K562 (cell line): ENCODE data around the gene GRIK2.

Source experiments
- BRF1 ChIP-seq: IDR thresholded peaks from 3 replicates; pipeline ENCODE4 v1.6.1; 2011; ENCODE audit warnings: borderline replicate concordance, mild to moderate bottlenecking; ENCODE audit not compliant: insufficient read length; ENCODE audit errors: extremely low read depth
- TF ChIP-seq, protein P1 (sequence below): sonication (generic); formaldehyde crosslinking; IDR thresholded peaks from 2 replicates; pipeline ENCODE4 v1.8.1; 2023; ENCODE audit warnings: mild to moderate bottlenecking, missing genetic modification reagents

DNA sequence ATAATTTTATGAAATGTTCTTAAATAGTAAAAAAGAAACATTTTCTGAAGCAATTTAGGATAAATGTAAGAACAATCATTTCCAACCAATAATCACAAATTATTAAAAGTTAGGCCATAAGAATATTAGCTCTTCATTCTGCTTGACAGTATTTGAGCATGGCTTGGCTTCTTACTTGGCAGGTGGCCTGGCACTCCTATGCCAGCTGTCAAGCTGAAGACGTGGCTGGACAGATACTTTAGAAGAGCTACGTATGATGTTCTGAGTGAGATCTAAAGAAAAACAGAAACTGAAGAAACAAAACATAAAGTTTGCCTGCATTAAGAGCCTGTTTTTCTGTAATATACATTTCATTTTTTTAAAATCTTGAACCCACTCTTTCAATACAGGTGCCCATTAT, 438.9 kb downstream of the GRIK2 start:
- no peak for TF ChIP-seq BRF1
- TF ChIP-seq, protein P1, sequence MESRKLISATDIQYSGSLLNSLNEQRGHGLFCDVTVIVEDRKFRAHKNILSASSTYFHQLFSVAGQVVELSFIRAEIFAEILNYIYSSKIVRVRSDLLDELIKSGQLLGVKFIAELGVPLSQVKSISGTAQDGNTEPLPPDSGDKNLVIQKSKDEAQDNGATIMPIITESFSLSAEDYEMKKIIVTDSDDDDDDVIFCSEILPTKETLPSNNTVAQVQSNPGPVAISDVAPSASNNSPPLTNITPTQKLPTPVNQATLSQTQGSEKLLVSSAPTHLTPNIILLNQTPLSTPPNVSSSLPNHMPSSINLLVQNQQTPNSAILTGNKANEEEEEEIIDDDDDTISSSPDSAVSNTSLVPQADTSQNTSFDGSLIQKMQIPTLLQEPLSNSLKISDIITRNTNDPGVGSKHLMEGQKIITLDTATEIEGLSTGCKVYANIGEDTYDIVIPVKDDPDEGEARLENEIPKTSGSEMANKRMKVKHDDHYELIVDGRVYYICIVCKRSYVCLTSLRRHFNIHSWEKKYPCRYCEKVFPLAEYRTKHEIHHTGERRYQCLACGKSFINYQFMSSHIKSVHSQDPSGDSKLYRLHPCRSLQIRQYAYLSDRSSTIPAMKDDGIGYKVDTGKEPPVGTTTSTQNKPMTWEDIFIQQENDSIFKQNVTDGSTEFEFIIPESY (CRISPR knock-in tag), result no peak
